ENCODE measurements around the gene PRKAR2B. TPM values are rescaled to one million over a fixed set of nuclear protein-coding genes. Genes with fewer than 3 reads are reported as not detected.
"Not testable (repeated sequence)": the region's sequence is repeated elsewhere in the genome, so short reads cannot be mapped to it uniquely, and the experiment has no call there.

PRKAR2B gene
- total RNA-seq, 1 donor from 2014 or later = 258 TPM

- no peak for DNase-seq (ENCODE audit: low spot score)
Measured at GRCh38 chr7:107115762-107116540, 71.4 kb downstream of the PRKAR2B start.

GRCh38 chr7:107118109-107118900 lies 73.8 kb downstream of the PRKAR2B start:
- no peak for DNase-seq (ENCODE audit: low spot score)

GRCh38 chr7:107119376-107120105 lies 75.0 kb downstream of the PRKAR2B start:
- DNase-seq (ENCODE audit: low spot score) = no peak

- no peak for DNase-seq (ENCODE audit: low spot score)
Measured at GRCh38 chr7:107122486-107122911, 78.0 kb downstream of the PRKAR2B start.

- DNase-seq (ENCODE audit: low spot score) = no peak
Measured at GRCh38 chr7:107123392-107123791, 78.9 kb downstream of the PRKAR2B start.

- DNase-seq (ENCODE audit: low spot score) = no peak
Measured at GRCh38 chr7:107125475-107125874, 81.0 kb downstream of the PRKAR2B start.

- DNase-seq (ENCODE audit: low spot score) = no peak
Measured at GRCh38 chr7:107128217-107128616, 83.7 kb downstream of the PRKAR2B start.

GRCh38 chr7:107128748-107129147 lies 84.2 kb downstream of the PRKAR2B start:
- DNase-seq (ENCODE audit: low spot score) = no peak

- DNase-seq (ENCODE audit: low spot score) = no peak
Measured at GRCh38 chr7:107130487-107131220, 86.1 kb downstream of the PRKAR2B start.

- no peak for DNase-seq (ENCODE audit: low spot score)
Measured at GRCh38 chr7:107133396-107133795, 88.9 kb downstream of the PRKAR2B start.

GRCh38 chr7:107138696-107139420 lies 94.4 kb downstream of the PRKAR2B start:
- DNase-seq (ENCODE audit: low spot score) = no peak

- not testable (repeated sequence) for DNase-seq (ENCODE audit: low spot score)
Measured at GRCh38 chr7:107143875-107144274, 99.4 kb downstream of the PRKAR2B start.

GRCh38 chr7:107145067-107145838 lies 100.7 kb downstream of the PRKAR2B start:
- no peak for DNase-seq (ENCODE audit: low spot score)

GRCh38 chr7:107147464-107148393 lies 103.2 kb downstream of the PRKAR2B start:
- no peak for DNase-seq (ENCODE audit: low spot score)

- no peak for DNase-seq (ENCODE audit: low spot score)
Measured at GRCh38 chr7:107148721-107149120, 104.2 kb downstream of the PRKAR2B start.

GRCh38 chr7:107149863-107150262 lies 105.4 kb downstream of the PRKAR2B start:
- DNase-seq (ENCODE audit: low spot score) = no peak

- DNase-seq (ENCODE audit: low spot score) = no peak
Measured at GRCh38 chr7:107150375-107151073, 106.0 kb downstream of the PRKAR2B start.

GRCh38 chr7:107151538-107151937 lies 107.0 kb downstream of the PRKAR2B start:
- DNase-seq (ENCODE audit: low spot score) = no peak

Measured in mesenteric fat pad (tissue), 1 donor.